HG02623 (cell line): ENCODE data around the gene KIF7.

Source experiments
- ATAC-seq: cut with Tn5 transposase; IDR thresholded peaks from one replicate; pipeline ENCODE4 v1.9.1; 2021; ENCODE audit warnings: moderate library complexity; ENCODE audit not compliant: unreplicated experiment

The KIF7 gene

GRCh38 chr15:89671687-89672086 is 16.4 kb upstream of the KIF7 start:
- no peak for ATAC-seq

- no peak for ATAC-seq
Observed at GRCh38 chr15:89670971-89671560, 15.8 kb upstream of the KIF7 start.

- no peak for ATAC-seq
Observed at GRCh38 chr15:89669941-89670340, 14.7 kb upstream of the KIF7 start.

- no peak for ATAC-seq
Observed at GRCh38 chr15:89669309-89669865, 14.1 kb upstream of the KIF7 start.

GRCh38 chr15:89668171-89668570 is 12.9 kb upstream of the KIF7 start:
- ATAC-seq: no peak

- no peak for ATAC-seq
Observed at GRCh38 chr15:89667706-89667960, 12.4 kb upstream of the KIF7 start.

GRCh38 chr15:89666858-89667705 is 11.8 kb upstream of the KIF7 start:
- ATAC-seq: no peak

- no peak for ATAC-seq
Observed at GRCh38 chr15:89666184-89666857, 11.1 kb upstream of the KIF7 start.

GRCh38 chr15:89665449-89666181 is 10.3 kb upstream of the KIF7 start:
- no peak for ATAC-seq

- no peak for ATAC-seq
Observed at GRCh38 chr15:89664441-89665350, 9.4 kb upstream of the KIF7 start.

GRCh38 chr15:89662893-89663626 is 7.8 kb upstream of the KIF7 start:
- no peak for ATAC-seq

GRCh38 chr15:89660556-89660955 is 5.3 kb upstream of the KIF7 start:
- ATAC-seq: no peak

- no peak for ATAC-seq
Observed at GRCh38 chr15:89659295-89659694, 4.0 kb upstream of the KIF7 start.

- no peak for ATAC-seq
Observed at GRCh38 chr15:89657686-89658200, 2.5 kb upstream of the KIF7 start.

- no peak for ATAC-seq
Observed at GRCh38 chr15:89656116-89656815, 999 bp upstream of the KIF7 start.

GRCh38 chr15:89654301-89654761 is 936 bp downstream of the KIF7 start:
- ATAC-seq: no peak

- ATAC-seq: no peak
Observed at GRCh38 chr15:89653578-89653977, 1.7 kb downstream of the KIF7 start.

- no peak for ATAC-seq
Observed at GRCh38 chr15:89652666-89653065, 2.6 kb downstream of the KIF7 start.

GRCh38 chr15:89652131-89652530 is 3.1 kb downstream of the KIF7 start:
- no peak for ATAC-seq
